NCI-H345 (cell line): ENCODE results near the gene PPFIA3.
"Not testable (repeated sequence)": the region's sequence is repeated elsewhere in the genome, so short reads cannot be mapped to it uniquely, and the experiment has no call there.

ENCODE experiments used
- DNase-seq: peaks from one replicate; lab custom pipeline; 2025; lab: John Stamatoyannopoulos, UW

PPFIA3 gene

DNA sequence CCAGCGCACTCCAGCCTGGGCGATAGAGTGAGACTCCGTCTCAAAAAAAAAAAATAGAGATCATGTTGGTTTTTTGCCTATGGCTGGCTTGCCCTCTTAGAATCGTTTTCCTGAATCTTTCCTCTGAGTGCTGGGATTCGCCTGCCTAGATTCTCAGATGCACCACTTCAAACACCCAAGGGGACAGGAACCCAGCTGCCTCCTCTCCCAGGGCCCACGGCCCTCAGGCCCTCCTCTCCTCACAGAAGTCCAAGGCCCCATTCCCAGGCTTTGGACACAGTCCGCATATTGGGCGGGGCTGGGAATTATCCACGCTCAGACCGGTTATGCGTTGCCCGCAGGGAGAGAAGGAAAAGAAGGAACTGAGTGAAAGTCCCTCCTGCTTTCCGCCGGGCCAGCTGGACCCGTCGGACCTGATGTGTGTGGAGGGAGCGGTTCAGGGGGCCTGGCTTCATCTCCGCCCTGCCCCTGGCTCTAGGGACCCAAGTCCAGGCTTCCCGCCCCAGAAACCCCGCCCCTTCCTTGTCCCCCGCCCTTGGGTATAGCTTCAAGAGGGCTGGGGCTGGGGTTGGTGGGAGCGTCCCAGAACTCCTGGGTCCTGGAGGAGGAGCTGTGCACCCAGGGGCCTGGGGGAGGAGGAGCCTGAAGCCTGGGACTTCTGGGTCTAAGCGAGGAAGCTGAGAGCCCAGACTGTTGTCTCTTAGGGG is 5.8 kb downstream of the PPFIA3 start:
- DNase-seq, result no peak

DNA sequence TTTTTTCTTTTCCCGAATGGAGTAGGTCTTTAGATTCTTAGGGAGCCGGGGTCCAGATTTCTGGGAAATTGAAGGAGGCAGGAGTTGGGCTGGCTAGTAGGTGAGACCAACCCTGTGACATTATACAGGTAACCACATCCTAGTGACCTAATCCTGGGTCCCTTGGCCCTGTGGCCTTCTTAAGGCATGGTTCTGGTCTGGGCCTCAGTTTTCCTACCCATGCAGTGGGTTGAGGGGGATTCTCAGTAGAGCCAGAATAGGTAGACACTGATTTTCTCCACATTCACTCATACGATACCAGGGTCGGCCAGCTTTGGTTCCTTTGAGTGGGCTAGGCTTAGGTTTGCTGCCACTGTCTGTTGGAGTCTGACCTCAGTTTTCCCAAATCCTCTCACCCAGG is 7.2 kb downstream of the PPFIA3 start:
- no peak for DNase-seq

DNA sequence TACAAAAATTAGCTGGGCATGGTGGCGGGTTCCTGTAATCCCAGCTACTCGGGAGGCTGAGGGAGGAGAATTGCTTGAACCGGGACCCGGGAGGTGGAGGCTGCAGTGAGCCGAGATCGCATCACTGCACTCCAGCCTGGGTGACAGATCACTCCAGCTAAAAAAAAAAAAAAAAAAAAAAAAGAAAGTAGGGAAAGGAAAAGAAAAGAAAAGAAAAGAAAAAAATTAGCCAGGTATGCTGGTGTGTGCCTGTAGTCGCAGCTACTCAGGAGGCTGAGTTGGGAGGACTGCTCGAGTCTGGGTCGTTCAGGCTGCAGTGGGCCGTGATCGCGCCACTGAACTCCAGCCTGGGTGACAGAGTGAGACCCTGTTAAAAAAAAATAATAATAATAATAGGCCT is 7.9 kb downstream of the PPFIA3 start:
- not testable (repeated sequence) for DNase-seq

DNA sequence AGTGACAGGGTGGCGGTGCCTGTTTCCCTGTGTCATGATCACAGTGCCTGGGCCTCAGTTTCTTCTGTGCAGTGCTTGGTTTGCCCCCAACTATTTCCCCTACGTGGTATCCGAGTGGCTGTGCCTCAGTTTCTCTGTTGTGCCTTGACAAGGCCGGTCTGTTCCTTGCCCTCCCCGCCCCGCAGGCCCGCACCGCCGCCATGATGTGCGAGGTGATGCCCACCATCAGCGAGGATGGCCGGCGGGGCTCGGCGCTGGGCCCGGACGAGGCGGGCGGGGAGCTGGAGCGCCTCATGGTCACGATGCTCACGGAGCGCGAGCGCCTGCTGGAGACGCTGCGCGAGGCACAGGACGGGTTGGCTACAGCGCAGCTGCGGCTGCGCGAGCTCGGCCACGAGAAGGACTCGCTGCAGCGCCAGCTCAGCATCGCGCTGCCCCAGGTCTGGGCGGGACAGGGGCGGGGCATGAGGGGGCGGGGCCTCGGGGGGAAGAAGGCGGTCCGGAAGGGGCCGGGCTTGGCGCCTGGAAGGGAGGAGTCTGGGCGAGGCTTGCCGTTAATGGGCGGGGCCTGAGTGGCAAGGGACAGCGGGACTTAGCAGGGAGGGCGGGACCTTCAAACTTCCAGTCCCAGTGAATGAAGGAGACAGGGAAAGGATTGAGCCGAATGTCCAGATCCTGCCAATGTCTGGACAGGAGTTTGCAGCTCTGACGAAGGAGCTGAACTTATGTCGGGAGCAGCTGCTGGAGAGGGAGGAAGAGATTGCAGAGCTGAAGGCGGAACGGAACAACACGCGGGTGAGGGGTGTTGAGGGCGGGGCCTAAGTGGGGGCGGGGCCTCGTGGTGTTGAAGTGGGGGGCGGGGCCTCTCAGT is 8.6 kb downstream of the PPFIA3 start:
- peak; percentile 88 for DNase-seq

DNA sequence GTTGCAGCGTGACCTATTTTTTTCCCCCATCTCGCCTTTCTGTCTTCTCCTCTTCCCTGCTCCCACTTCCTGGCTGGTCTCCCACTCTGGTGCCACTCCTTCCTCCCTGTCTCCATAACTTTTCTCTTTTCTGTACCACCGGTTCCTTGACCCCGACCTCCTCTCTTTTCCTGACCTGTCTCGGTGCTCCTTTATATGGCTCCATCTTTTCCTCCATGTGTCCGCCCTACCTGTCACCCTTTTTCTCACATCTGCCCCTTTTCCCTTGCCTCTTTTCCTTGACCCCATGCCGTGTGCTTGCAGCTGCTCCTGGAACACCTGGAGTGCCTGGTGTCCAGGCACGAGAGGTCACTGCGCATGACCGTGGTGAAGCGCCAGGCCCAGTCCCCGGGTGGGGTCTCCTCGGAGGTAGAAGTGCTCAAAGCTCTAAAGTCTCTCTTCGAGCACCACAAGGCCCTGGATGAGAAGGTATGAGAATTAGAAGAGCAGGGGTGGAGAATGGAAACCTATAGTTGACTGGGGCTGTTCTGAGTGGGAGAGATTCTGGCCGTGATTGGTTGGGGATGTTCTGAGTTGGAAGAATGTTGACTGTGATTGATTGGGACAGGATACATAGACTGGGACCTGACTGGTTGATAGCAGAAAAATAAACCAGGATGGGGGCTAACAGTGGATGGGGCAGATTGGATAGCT is 9.3 kb downstream of the PPFIA3 start:
- DNase-seq, result no peak

DNA sequence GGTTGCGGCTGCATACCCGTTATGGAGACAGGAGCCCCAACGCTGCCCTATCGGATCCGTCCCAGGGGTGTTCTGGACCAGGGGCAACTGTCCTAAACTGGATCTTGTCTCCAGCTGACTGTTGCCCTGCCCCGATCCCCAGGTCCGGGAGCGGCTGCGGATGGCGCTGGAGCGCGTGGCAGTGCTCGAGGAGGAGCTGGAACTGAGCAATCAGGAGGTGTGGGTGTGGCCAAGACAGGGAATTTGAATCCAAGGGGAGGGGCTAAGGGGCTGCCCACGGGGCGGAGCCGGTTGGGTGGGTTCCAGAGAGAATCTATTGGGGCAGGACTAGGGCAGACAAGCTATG is 9.9 kb downstream of the PPFIA3 start:
- no peak for DNase-seq

DNA sequence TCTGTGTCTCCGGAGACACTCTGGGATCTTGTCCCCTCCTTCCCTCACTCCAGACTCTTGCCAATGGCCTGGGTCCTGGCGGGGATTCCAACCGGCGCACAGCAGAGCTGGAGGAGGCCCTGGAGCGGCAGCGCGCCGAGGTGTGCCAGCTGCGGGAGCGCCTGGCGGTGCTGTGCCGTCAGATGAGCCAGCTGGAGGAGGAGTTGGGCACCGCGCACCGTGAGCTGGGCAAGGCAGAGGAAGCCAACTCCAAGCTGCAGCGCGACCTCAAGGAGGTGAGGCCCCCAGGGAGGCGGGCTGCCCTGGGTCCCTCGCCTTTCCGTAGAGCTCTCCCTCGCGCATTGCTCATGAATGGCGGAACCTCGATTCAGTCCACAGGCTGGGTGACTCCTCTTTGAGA is 11.0 kb downstream of the PPFIA3 start:
- no peak for DNase-seq

DNA sequence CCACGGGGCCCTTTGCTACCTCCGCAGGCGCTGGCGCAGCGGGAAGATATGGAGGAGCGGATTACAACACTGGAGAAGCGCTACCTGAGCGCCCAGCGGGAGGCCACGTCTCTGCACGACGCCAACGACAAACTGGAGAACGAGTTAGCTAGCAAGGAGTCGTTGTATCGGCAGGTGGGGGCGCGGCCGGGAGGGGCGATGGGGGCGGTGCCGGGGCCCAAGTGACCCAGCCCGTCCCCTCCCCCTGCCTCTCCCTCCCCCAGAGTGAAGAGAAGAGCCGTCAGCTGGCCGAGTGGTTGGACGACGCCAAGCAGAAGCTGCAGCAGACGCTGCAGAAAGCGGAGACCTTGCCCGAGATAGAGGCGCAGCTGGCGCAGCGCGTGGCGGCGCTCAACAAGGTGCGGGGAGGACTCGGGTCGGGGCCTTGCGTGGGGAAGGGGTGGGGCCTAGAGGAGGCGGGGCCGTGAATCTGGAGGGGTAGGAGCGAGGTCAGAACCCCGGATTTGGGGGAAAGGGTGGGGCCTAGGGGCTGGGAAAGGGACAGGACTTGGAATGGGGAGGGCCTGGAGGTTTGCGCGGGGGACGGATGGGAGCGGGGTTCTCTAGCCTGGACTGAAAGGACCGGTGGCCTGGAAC is 13.7 kb downstream of the PPFIA3 start:
- peak; percentile 49 for DNase-seq

DNA sequence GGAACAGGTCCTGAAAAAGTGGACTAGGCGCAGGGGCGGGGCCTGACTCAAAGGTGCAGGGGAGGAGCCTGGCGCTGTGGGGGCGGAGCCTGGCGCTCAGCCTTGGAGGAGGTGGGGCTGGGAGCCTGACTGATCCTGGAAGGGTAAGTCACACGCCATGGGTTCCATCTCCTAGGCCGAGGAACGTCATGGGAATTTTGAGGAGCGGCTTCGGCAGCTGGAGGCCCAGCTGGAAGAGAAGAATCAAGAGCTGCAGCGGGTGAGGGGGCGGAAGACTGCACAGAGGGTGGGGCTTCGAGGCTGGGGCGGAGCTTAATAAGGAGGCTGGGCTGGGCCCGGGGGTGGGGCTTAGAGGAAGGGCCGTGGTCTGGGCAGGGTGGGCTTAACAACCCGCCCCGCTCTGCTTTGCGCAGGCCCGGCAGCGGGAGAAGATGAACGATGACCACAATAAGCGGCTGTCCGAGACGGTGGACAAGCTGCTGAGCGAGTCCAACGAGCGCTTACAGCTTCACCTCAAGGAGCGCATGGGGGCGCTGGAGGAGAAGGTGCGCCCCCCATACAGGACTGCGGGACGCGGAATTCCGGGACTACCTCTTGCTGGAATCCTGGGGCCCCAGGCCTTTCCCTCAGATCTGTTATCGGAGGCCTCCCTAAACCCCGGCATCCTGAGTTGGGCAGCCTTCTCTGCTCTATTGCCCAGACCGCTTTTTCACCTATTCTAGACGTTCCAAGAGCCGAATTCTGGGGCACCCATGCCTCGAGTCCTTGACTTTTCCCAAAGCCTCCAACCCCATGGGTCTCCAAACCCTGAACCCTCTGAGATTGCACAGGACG is 14.5 kb downstream of the PPFIA3 start:
- DNase-seq, result peak; percentile 52

DNA sequence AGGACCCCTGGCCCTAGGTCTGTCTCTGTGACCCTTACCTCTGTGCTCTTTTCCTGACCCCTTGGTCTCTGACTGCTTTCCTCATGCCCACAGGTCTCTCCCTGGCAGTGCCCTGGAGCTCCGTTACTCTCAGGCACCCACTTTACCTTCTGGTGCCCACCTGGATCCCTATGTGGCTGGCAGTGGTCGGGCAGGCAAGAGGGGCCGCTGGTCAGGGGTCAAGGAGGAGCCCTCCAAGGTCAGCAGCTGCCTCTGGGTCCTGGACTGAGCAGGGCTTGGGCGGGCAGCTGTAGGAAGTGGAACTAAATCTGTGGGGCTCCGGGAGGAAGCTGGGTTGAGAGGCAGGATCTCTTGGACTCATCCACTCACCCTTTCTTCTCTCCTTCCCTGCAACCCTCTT is 16.3 kb downstream of the PPFIA3 start:
- DNase-seq, result no peak

DNA sequence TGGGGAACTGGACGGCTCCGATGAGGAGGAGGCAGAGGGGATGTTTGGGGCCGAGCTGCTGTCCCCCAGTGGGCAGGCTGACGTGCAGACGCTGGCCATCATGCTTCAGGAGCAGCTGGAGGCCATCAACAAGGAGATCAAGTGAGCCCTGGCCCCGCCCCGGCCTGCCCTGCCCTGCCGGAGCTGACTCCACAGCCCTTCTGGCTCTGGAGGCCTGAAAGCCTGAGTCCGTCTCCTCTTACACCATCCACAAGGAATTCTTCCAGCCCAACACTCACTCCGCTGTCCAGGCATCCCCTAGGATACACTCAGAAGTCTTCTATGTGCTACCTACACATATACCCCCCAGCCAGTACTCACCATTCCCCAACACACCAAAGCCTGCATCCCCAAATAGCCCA is 17.4 kb downstream of the PPFIA3 start:
- no peak for DNase-seq

DNA sequence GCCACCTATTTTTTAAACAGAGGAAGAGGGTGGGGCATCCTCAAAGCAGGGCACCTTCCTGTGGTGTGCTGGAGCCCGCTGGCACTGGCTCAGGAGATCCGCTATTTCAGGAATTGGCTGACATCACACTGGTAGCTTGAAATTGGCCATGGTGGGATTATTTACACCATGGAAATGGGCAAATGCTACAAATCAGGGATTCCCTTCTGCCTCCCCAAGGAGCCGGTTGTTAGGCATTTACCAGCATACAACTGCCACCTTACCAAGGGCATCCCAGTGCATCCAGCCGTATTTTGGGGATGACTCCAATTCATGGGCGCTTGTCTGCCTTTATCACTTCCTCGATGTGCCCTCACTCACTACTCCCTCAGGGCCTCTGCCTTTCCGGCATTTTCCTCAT is 21.6 kb downstream of the PPFIA3 start:
- no peak for DNase-seq

DNA sequence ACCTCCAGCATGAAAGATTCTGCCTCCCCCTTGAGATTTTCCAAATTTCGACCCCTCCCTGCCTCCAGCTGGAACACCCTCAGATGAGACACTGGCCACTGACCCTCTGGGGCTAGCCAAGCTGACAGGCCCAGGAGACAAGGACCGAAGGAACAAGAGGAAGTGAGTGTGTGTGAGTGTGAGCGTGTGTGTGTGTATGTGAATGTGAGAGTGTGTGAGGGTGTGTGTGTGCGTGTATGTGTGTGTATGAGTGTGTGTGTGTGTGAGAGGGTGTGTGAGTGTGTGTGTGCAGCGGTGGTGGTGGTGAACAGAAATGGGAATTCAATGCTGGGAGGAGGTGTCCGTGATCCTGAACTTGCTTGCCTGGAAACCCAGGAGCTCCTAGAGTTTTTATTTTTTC is 22.0 kb downstream of the PPFIA3 start:
- no peak for DNase-seq

DNA sequence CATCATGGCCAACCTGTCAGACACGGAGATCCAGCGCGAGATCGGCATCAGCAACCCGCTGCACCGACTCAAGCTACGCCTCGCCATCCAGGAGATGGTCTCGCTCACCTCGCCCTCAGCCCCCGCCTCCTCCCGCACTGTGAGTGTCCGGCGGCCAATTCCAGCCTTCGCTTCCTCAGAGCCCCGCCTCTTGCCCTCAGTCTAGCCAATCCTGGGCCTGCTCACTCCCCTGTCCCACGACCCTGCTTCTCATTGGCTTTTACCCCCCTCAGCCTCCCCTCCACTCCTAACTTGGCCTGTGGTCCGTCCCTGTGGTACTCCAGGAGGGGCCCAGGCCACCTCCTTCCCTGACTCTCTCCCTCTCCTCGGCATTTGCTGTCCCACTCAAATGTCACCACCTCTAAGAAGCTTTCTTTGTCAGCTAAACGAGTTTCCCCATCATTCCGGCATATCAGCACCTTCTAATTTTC is 23.6 kb downstream of the PPFIA3 start:
- no peak for DNase-seq

DNA sequence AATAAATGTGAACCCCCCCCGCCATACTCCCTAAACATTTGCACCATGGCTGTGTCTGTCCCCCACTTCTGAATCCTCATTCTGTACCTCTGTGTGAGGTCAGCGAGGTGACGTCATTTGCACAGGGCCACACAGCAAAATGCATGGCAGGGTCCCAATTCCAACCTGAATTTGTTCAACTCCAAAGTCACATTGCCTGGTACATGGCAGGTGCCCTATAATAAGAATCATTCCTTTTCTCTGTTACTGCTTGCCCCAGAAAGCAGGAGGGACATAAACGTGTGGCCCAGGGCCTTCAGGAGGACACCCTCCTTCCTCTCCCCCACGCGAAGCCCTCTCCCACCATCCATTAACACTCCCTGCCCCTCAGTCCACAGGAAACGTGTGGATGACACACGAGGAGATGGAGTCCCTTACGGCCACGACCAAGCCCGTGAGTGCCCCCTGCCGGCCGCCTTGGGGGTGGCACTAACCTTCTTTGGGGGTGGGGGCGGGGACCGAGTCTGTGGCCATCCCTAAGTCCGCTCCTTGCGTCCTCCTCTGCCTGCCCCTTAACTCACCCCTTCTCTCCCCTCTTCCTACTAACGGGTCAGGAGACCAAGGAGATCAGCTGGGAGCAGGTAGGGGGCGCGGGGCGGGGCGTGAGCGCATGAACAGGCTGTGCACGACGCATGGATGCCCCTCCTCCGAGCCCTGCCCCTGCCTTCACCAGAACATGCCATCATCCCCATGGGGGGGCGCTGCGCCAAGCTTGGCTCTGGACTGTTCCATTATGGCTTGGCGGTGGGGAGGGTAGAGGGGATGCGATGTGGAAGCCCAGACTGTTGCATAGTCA is 26.4 kb downstream of the PPFIA3 start:
- DNase-seq, result peak; percentile 17

DNA sequence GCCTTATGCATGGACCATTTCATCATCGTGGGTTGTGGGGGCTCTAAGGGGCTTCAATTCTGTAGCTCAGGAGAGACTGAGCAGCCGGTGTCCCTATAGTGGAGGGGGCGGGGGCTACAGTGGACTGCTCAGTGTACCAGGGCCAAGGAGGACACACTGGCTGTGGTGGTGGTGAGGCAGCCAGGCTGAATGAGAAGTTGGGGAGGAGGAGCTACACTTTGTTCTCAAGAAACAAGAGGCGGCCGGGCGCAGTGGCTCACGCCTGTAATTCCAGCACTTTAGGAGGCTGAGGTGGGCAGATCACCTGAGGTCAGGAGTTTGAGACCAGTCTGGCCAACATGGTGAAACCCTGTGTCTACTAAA is 27.0 kb downstream of the PPFIA3 start:
- not testable (repeated sequence) for DNase-seq

DNA sequence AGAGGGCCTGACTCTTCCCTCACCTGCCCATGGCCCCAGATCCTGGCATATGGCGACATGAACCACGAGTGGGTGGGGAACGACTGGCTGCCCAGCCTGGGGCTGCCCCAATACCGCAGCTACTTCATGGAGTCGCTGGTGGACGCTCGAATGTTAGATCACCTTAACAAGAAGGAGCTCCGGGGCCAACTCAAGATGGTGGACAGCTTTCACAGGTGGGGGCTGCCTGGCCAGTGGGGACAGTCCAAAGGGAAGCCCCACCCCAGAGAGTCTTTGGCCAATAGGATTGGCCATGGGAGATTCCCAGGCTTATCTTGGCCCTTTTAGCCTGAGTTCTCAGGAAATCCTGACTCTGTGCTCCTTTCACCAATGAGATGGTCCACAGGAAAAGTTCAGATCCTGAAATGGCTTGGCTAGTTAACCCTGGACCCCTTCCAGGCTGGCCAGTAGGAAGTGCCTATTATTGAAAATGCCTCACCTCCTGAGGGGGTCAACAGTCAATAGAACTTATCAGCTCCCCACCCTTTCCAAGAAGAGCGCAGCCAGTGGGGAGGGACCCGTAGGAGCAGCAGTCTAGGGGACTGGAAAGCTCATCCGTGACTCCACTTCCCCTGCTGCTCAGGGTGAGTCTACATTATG is 28.8 kb downstream of the PPFIA3 start:
- DNase-seq, result no peak

DNA sequence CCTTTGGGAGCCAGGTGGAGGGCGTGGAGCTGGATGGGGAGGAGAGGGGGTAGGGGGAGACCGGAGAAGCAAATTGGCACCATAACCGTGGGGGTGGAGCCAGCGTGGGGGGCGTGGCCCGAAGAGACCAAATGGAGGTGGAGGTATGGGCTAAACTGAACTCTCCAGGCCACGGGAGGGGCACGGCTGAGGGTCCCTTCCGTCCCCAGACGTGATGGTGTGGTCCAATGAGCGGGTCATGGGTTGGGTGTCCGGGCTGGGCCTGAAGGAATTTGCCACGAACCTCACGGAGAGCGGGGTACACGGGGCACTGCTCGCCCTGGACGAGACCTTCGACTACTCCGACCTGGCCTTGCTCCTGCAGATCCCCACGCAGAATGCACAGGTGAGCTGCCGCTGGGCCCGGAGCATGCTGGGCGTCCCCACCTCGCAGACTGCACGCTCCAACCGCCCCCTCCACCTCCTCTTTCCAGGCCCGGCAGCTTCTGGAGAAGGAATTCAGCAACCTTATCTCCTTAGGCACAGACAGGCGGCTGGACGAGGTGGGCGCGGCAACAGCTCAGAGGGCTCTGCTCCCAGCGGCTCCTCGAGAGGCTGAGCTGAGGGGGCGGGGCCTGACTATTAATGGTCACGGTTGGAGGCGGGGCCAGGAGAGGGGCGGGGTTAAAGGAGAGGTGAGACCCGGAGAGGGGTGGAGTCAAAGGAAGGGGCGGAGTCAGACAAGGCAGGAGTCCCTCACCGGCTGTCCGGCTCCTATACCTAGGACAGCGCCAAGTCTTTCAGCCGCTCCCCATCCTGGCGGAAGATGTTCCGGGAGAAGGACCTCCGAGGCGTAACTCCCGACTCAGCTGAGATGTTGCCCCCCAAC is 29.7 kb downstream of the PPFIA3 start:
- DNase-seq, result peak; percentile 87

DNA sequence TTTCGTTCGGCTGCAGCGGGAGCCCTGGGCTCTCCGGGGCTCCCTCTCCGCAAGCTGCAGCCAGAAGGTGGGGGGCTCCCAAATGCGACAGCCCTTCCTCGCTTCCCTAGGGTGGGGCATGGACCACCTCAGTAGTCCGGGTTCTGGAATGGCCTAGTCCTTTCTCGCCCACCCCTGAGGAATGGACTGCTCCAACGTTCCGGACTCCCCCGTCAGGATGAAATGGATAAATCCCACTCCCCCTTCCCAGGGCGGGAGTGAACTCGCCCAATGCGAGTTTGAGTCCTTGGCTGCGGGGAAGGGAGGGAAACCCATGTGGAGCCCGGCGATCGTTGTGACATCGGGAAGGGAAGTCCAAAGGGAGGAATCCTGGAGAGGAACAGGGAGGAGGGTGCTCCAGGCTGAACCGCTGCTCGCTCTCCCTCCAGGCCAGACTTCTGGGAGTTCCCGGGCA is 30.3 kb downstream of the PPFIA3 start:
- DNase-seq, result peak; percentile 62
